Measurements from ENCODE around the gene RRP12.
"Not testable (repeated sequence)": the region's sequence is repeated elsewhere in the genome, so short reads cannot be mapped to it uniquely, and the experiment has no call there.

RRP12 gene

DNA sequence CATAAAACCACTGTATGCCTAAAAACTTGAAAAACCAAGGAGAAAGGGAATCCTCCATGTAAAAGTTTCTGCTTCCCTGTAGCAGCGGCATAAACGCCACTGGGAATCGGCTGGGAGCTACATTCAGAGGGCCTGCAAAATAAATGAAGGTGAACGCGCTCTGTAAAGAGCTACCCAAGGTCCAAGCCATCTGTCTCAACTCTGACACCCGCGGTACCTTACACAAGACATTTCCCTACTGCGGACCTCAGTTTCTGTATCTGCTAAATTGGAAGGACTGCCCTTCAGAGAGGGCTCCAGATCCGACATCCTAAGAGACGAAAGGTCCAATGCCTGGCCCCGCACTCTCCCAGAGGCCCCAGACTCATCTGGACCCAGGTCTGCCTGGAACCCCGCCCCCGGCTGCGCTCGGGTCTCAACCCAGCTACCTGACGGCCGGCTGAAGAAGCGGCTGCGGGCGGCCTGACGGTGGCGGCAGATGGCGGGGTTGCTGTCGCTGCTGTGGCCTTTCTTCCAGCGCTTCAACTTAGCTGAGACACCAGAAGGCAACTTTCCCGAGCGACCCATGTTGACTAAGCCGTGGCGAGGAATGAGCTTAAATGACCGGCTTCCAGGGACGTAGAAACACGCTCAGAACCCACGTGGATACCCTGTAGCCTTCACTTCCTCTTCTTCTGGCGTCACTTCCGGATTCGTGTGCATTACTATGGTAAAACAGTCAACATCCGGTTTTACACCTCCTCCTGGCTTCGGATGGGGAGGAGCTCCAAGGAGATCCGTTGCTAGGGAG, at the start of gene RRP12:
RRP12 (minus strand) TSS at position 676 of the 790 bp plus-strand sequence; CDS start at position 567, 109 bp downstream.
- DNase-seq, result peak; percentile 82

DNA sequence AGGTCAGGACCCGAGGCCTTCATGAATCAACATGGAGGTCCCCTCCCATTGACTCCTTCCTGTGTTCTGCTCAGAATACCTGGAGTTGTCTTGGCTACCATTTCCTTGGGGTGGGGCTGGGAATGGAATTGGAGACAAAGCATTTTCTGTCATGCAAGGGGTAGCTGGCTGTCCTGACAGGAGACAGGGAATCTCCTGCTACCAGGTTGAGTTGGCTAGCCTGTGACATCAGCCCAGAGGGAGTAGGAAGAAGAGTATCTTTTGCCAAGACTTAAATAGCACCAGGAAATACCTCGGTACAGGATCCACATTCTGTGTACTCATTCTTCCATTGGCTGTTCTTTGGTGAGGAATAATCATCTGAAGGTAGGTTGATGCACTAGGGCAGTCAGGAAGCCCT, 49.7 kb upstream of the RRP12 start:
- no peak for DNase-seq

- peak; percentile 94 for DNase-seq
These were observed 44.8 kb upstream of the RRP12 start, which contains the start of the genes EXOSC1 and ZDHHC16 for GRCh38 chr10:97445722-97446639. Gene EXOSC1, minus strand, starts transcription at chr10:97446006. Its CDS starts 21 bp downstream, at chr10:97445985. Gene ZDHHC16, plus strand, starts transcription at chr10:97446175. Its CDS starts 5,501 bp downstream, at chr10:97451676.

GRCh38 chr10:97445357-97445721, 44.2 kb upstream of the RRP12 start:
- no peak for DNase-seq

DNA sequence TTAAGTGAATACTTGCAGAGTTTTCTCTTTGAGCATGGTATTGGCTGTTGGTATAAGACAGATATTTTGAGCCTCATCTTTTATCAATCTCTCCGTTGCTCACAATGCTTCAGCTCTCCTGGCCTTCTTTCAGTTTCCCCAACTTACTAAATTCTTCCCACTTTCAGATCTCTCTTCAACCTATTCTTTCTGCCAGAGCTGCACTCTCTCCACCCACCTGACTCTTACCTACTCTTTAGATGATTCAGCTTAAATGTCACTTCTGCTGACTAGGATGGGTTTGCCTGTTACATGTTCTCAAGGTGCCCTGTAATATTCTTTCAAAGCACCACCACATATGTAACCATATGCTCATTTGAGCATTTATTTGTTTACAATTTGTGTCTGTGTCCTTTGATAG, 43.1 kb upstream of the RRP12 start:
- no peak for DNase-seq

DNA sequence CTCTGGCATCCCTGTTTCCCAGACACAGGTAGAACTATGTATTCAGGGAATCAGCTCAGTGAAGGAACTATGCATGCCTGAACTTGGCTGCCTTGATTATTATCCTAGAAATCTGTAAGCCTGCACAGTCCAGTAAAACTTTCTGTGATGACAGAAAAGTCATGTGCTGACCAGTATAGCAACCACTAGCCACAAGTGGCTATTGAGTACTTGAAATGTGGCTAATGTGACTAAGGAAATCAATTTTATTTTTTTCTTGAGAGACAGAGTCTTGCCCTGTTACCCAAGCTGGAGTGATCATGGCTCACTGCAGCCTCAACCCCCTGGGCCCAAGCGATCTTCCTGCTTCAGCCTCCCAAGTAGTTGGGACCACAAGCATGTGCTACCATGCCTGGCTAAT, 41.1 kb upstream of the RRP12 start:
- DNase-seq, result no peak

DNA sequence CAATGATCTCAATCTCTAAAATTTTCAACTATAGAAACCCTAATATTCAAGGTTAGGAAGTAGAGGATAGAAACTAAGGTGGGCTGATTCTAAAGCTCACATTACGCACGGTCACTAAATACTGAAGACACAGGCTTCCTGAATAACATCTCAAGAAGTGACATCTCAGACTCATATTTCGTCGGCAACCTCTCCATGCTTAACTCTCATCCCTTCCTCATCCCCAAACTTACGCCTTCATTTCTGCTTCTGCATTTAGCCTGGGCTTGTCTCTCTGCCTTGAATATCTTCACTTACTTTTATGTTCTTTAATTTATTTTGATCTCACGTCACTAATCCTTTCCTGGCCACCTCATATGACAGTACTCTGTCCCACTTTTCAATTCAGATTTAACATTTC, 34.1 kb upstream of the RRP12 start:
- DNase-seq, result no peak

DNA sequence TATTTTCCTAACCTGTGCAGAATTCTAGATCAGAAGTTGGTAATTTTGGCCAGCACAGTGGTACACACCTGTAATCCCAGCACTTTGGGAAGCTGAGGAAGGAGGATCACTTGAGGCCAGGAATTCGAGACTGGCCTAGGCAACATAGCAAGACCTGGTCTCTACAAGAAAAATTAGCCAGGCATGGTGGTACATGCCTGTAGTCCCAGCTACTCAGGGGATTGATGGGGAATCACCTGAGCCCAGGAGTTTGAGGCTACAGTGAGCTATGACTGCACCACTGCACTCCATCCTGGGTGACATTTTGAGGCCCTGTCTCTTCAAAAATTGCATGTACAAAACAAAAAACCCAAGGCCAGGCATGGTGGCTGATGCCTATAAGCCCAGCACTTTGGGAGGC, 33.4 kb upstream of the RRP12 start:
- DNase-seq, result no peak

GRCh38 chr10:97434055-97434454, 32.9 kb upstream of the RRP12 start:
- no peak for DNase-seq

DNA sequence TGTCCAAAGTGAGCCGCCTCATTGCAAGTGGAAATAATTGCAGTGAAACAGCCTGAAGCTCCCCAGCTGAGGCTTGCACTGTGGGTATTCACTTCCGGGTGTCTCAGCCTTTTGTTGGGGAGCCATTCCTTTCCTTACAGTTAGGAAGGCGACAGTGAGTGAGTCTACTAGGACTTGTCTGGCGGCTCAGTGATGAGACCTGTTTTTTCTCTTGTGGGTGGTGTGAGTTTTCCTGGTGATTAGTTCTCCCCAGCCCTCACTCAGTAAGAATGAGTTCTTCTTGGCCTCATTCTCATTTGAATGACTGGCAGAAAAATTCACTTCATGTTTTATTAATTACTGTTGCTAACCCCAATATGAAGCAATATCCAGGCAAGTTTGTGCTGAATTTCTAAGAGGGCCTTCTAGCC, 27.4 kb upstream of the RRP12 start:
- no peak for DNase-seq

- DNase-seq, result no peak
These were observed 26.5 kb upstream of the RRP12 start for GRCh38 chr10:97427571-97428179.

GRCh38 chr10:97426776-97427570, 25.8 kb upstream of the RRP12 start:
- no peak for DNase-seq

- DNase-seq, result peak; percentile 97
These were observed 25.0 kb upstream of the RRP12 start, which contains the start of gene PGAM1 for GRCh38 chr10:97425964-97426775. Gene PGAM1, plus strand, starts transcription at chr10:97426191. Its CDS starts 117 bp downstream, at chr10:97426308.

- DNase-seq, result not testable (repeated sequence)
These were observed 22.6 kb upstream of the RRP12 start for GRCh38 chr10:97423757-97424098.

GRCh38 chr10:97416565-97416964, 15.4 kb upstream of the RRP12 start:
- no peak for DNase-seq

GRCh38 chr10:97412891-97413304, 11.8 kb upstream of the RRP12 start:
- no peak for DNase-seq

DNA sequence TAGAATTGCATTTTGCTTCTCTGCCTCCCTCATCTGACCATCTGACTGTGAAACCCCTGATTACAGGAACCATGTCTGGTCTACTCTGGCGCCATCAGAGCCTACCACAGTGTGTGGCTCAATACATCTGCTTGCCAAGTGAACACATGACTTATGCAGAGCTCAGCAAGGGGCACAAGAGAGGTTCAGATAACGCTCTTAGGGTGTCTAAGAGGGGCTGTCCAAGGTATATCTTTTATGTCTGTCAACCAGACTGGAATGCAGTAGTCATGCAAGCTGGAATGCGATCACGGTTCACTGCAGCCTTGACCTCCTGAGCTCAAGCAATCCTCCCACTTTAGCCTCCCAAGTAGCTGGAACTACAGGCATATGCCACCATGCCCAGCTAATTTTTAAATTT, 10.3 kb upstream of the RRP12 start:
- no peak for DNase-seq

- DNase-seq, result no peak
These were observed 7.4 kb upstream of the RRP12 start for GRCh38 chr10:97408496-97408992.

- no peak for DNase-seq
These were observed 6.8 kb upstream of the RRP12 start for GRCh38 chr10:97407952-97408248.

DNA sequence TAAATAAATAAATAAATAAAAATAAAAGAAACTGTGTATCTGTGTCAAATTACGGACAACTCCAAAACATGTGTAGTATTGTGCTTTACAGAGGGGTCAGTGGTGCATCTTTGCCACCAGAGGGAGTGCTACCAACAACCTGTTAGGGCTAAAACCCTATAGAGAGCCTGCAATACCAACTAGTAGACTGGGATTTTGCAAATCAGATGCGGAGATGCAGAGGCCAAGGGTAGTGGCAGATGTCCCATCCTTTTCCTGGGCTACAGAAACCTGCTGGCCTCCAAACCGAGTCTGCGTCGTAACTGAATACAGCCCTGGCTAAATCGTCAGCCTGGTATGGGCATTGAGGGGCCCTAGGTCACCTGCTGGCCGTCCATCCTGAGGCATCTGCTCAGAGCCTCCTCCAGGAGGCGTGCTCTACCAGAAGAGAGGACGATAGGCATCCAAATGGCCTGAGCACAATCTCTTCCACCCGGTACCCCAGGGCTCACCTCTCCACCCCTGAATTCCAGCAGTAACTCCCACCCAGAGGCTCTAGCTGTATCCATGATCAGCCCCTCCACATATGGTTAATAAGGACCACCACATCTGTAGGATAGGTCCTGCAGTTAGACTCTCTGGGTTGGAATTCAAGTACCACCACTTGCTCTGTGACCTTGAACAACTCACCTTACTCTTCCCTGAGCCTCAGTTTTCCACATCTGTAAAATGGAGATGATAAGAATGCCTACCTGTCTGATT, 6.2 kb upstream of the RRP12 start:
- peak; percentile 78 for DNase-seq

DNA sequence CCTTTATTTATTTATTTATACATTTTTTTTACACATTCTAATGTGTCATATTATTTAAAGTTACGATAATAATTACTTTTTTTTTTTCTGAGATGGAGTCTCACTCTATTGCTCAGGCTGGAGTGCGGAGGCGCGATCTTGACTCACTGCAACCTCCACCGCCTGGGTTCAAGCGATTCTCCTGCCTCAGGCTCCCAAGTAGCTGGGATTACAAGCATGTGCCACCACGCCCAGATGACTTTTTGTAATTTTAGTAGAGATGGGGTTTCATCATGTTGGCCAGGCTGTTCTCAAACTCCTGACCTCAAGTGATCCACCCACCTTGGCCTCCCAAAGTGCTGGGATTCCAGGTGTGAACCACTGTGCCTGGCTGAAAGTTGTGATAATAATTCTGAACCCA, 5.3 kb upstream of the RRP12 start:
- not testable (repeated sequence) for DNase-seq
